H9 (cell line): ENCODE measurements around the gene E2F7. TPM values are rescaled to one million over a fixed set of nuclear protein-coding genes. Genes with fewer than 3 reads are reported as not detected.

ENCODE experiments used
- DNase-seq: peaks from one replicate; pipeline ENCODE4 v3.0.0-alpha.2; 2017
- H2AFZ ChIP-seq: one replicate; pipeline ENCODE4 v1.6.1; 2013; ENCODE audit warnings: mild to moderate bottlenecking, low read length, control low read depth, moderate library complexity
- H2AK5ac ChIP-seq: 2 replicates; pipeline ENCODE4 v1.6.1; 2013; ENCODE audit warnings: low read length, control low read depth, mixed read lengths; ENCODE audit not compliant: insufficient read length
- H2BK120ac ChIP-seq: one replicate; pipeline ENCODE4 v1.6.1; 2013; ENCODE audit warnings: low read depth, mild to moderate bottlenecking, low read length, control low read depth, inconsistent platforms; ENCODE audit not compliant: poor library complexity, severe bottlenecking
- H2BK12ac ChIP-seq: 2 replicates; pipeline ENCODE4 v1.6.1; 2013; ENCODE audit warnings: low read length, control low read depth, mixed read lengths, low read depth; ENCODE audit not compliant: insufficient read length
- H2BK15ac ChIP-seq: 2 replicates; pipeline ENCODE4 v1.6.1; 2013; ENCODE audit warnings: low read depth, low read length, control low read depth
- H2BK20ac ChIP-seq: one replicate; pipeline ENCODE4 v1.6.1; 2013; ENCODE audit warnings: low read depth, mild to moderate bottlenecking, low read length, control low read depth, inconsistent platforms; ENCODE audit not compliant: poor library complexity, severe bottlenecking
- H2BK5ac ChIP-seq: 2 replicates; pipeline ENCODE4 v1.6.1; 2013; ENCODE audit warnings: low read length, control low read depth, mixed read lengths; ENCODE audit not compliant: insufficient read length
- H3K14ac ChIP-seq: 2 replicates; pipeline ENCODE4 v1.6.1; 2013; ENCODE audit warnings: low read length, control low read depth; ENCODE audit not compliant: insufficient read depth
- H3K18ac ChIP-seq: 2 replicates; pipeline ENCODE4 v1.6.1; 2013; ENCODE audit warnings: low read depth, mild to moderate bottlenecking, mixed read lengths, low read length, control low read depth; ENCODE audit not compliant: insufficient read length
- H3K23ac ChIP-seq: 2 replicates; pipeline ENCODE4 v1.6.1; 2013; ENCODE audit warnings: low read length, control low read depth, mixed read lengths, low read depth; ENCODE audit not compliant: insufficient read length
- H3K23me2 ChIP-seq: 2 replicates; pipeline ENCODE4 v1.6.1; 2013; ENCODE audit warnings: low read depth, mild to moderate bottlenecking, mixed read lengths, low read length, control low read depth; ENCODE audit not compliant: insufficient read length, poor library complexity, severe bottlenecking
- H3K27ac ChIP-seq: 2 replicates; pipeline ENCODE4 v1.5.1; 2013; ENCODE audit warnings: low read length, control low read depth, mixed read lengths, low read depth; ENCODE audit not compliant: insufficient read length
- H3K27me3 ChIP-seq: 2 replicates; pipeline ENCODE4 v1.6.1; 2013; ENCODE audit warnings: low read length, control low read depth, inconsistent platforms; ENCODE audit not compliant: insufficient read depth
- H3K4ac ChIP-seq: 2 replicates; pipeline ENCODE4 v1.6.1; 2013; ENCODE audit warnings: low read depth, mild to moderate bottlenecking, control low read depth, inconsistent platforms, low read length, moderate library complexity
- H3K4me1 ChIP-seq: 2 replicates; pipeline ENCODE4 v1.6.1; 2013; ENCODE audit warnings: low read length, control low read depth, inconsistent platforms; ENCODE audit not compliant: insufficient read depth
- H3K4me2 ChIP-seq: 2 replicates; pipeline ENCODE4 v1.6.1; 2013; ENCODE audit warnings: low read length, control low read depth, mixed read lengths; ENCODE audit not compliant: insufficient read length, insufficient read depth
- H3K56ac ChIP-seq: 2 replicates; pipeline ENCODE4 v1.6.1; 2013; ENCODE audit warnings: low read depth, mild to moderate bottlenecking, mixed read lengths, low read length, control low read depth; ENCODE audit not compliant: insufficient read length
- H3K79me1 ChIP-seq: 2 replicates; pipeline ENCODE4 v1.6.1; 2013; ENCODE audit warnings: low read depth, mild to moderate bottlenecking, moderate library complexity, low read length, control low read depth, inconsistent platforms; ENCODE audit not compliant: insufficient read depth, poor library complexity, severe bottlenecking
- H3K79me2 ChIP-seq: 2 replicates; pipeline ENCODE4 v1.6.1; 2013; ENCODE audit warnings: low read length, control low read depth, inconsistent platforms; ENCODE audit not compliant: insufficient read depth
- H3K9ac ChIP-seq: 2 replicates; pipeline ENCODE4 v1.6.1; 2013; ENCODE audit warnings: low read length, control low read depth, mixed read lengths; ENCODE audit not compliant: insufficient read length; ENCODE audit errors: extremely low read depth
- H3K9me3 ChIP-seq: one replicate; pipeline ENCODE4 v1.6.1; 2013; ENCODE audit warnings: low read depth, low read length, inconsistent platforms; ENCODE audit not compliant: control insufficient read depth
- H3T11ph ChIP-seq: one replicate; pipeline ENCODE4 v1.6.1; 2013; ENCODE audit warnings: mild to moderate bottlenecking, low read length, control low read depth, inconsistent platforms
- H4K20me1 ChIP-seq: one replicate; pipeline ENCODE4 v1.6.1; 2013; ENCODE audit not compliant: control insufficient read depth, insufficient read length, insufficient read depth
- H4K5ac ChIP-seq: 2 replicates; pipeline ENCODE4 v1.6.1; 2013; ENCODE audit warnings: low read depth, mild to moderate bottlenecking, mixed read lengths, low read length, control low read depth; ENCODE audit not compliant: insufficient read length
- H4K8ac ChIP-seq: replicated peaks from 2 replicates; pipeline ENCODE4 v1.6.1; 2013; ENCODE audit warnings: low read length, control low read depth, mixed read lengths, low read depth; ENCODE audit not compliant: insufficient read length
- H4K91ac ChIP-seq: 2 replicates; pipeline ENCODE4 v1.6.1; 2013; ENCODE audit warnings: low read depth, mild to moderate bottlenecking, moderate library complexity, mixed read lengths, low read length, control low read depth; ENCODE audit not compliant: insufficient read length
- H3K27ac Mint-ChIP-seq, 3 experiments: 2 replicates in 2 of 3; 3 replicates in 1 of 3; pipeline ENCODE4 v1.8.0; 2020 to 2021; ENCODE audit warnings: mixed read lengths in 3 of 3, mild to moderate bottlenecking in 1 of 3, moderate library complexity in 1 of 3
- H3K27me3 Mint-ChIP-seq: 2 replicates; pipeline ENCODE4 v1.8.0; 2021; ENCODE audit warnings: low read depth, mild to moderate bottlenecking, moderate library complexity, mixed read lengths
- H3K36me3 Mint-ChIP-seq, 3 experiments: 2 replicates in 2 of 3; 3 replicates in 1 of 3; pipeline ENCODE4 v1.8.0; 2020 to 2021; ENCODE audit warnings: low read depth in 3 of 3, mixed read lengths in 3 of 3; ENCODE audit not compliant: insufficient read depth in 1 of 3
- H3K4me1 Mint-ChIP-seq, 2 experiments: 2 replicates each; pipeline ENCODE4 v1.8.0; 2020; ENCODE audit warnings: mixed read lengths in 2 of 2
- H3K4me3 Mint-ChIP-seq, 2 experiments: 2 replicates in 1 of 2; 3 replicates in 1 of 2; pipeline ENCODE4 v1.8.0; 2020 to 2021; ENCODE audit warnings: mild to moderate bottlenecking in 2 of 2, mixed read lengths in 2 of 2, moderate library complexity in 1 of 2
- H3K9me3 Mint-ChIP-seq, 2 experiments: 2 replicates in 1 of 2; 3 replicates in 1 of 2; pipeline ENCODE4 v1.8.0; 2020; ENCODE audit warnings: mild to moderate bottlenecking in 2 of 2, mixed read lengths in 2 of 2, moderate library complexity in 1 of 2
- CTCF ChIP-seq: fragments of 200-600 bp; sonication (generic); conservative IDR thresholded peaks from 3 replicates; pipeline ENCODE4 v1.8.0; 2021; ENCODE audit warnings: antibody characterized with exemption, mild to moderate bottlenecking
- WGBS: extraction: QIAGEN DNeasy Blood & Tissue Kit; methylation state at CpG from one replicate; pipeline ENCODE4 v1.1.7; 2013; ENCODE audit warnings: missing lambda C conversion rate, low lambda C conversion rate, mixed read lengths; ENCODE audit not compliant: insufficient read length; ENCODE audit errors: extremely low coverage; 5-methylcytosine and 5-hydroxymethylcytosine counted together
- total RNA-seq: library from RNA; stranded (reverse); gene quantifications from 2 replicates; pipeline ENCODE4 v1.2.1, GENCODE V29; 2021

E2F7 gene
- total RNA-seq, 1 experiment from 2014 or later = 24.5 TPM

GRCh38 chr12:77040231-77040630, 25.1 kb downstream of the E2F7 start:
- no peak for DNase-seq
- H3K79me2 ChIP-seq = no peaks in the 10 kb centered on the region
- no peak overlapping the region for H2BK12ac ChIP-seq
- H3K4me1 Mint-ChIP-seq = no peaks in the 10 kb centered on the region
- no peak overlapping the region for H2BK120ac ChIP-seq
- H4K8ac ChIP-seq = no peak overlapping the region
- H3K4me1 ChIP-seq = no peaks in the 10 kb centered on the region
- no peak overlapping the region for H3K18ac ChIP-seq
- no peaks in the 10 kb centered on the region for H4K20me1 ChIP-seq
- H3K56ac ChIP-seq = no peak overlapping the region
- no peaks in the 10 kb centered on the region for H3K9me3 ChIP-seq
- no peak overlapping the region for H2BK20ac ChIP-seq
- H3K79me1 ChIP-seq = no peaks in the 10 kb centered on the region
- no peaks in the 10 kb centered on the region for H3K27me3 Mint-ChIP-seq
- H3K4me2 ChIP-seq = no peak overlapping the region
- H3K27me3 ChIP-seq = no peaks in the 10 kb centered on the region
- TF ChIP-seq CTCF = no peak
- no peak overlapping the region for H3K14ac ChIP-seq
- H3K4ac ChIP-seq = no peak overlapping the region
- H3K9ac ChIP-seq = no peak overlapping the region
- H3T11ph ChIP-seq = no peak overlapping the region
- H2BK15ac ChIP-seq = no peak overlapping the region
- no peak overlapping the region for H2AK5ac ChIP-seq
- peaks cover 63 to 86% (median 84%) of the 10 kb centered on the region in 3 experiments for H3K36me3 Mint-ChIP-seq
- no peak overlapping the region for H3K4me3 Mint-ChIP-seq
- no CpG with 5 or more reads among the region's 4 CpGs for WGBS
- H2AFZ ChIP-seq = no peak overlapping the region
- no peak overlapping the region for H4K5ac ChIP-seq
- H2BK5ac ChIP-seq = no peak overlapping the region
- no peak overlapping the region for H3K23ac ChIP-seq
- no peak overlapping the region for H3K27ac Mint-ChIP-seq
- H3K27ac ChIP-seq = no peak overlapping the region
- H3K23me2 ChIP-seq = no peaks in the 10 kb centered on the region
- H4K91ac ChIP-seq = no peak overlapping the region
- peaks cover 4 to 5% of the 10 kb centered on the region in 2 experiments; a peak in 3 of 5 replicates for H3K9me3 Mint-ChIP-seq
